SK-N-SH treated with all-trans-retinoic acid at 6 μM for 48 hours (cell line): ENCODE data around the gene CDR2.

Experiments used
- PATZ1 ChIP-seq: fragments of 250-450 bp; sonication (Bioruptor Pico); IDR thresholded peaks from 2 replicates; pipeline ENCODE4 v1.8.0; 2020; ENCODE audit warnings: mild to moderate bottlenecking, moderate library complexity, borderline replicate concordance
- POU6F1 ChIP-seq: fragments of 250-450 bp; sonication (Bioruptor Pico); IDR thresholded peaks from 2 replicates; pipeline ENCODE4 v1.8.0; 2021; ENCODE audit warnings: low read depth, mild to moderate bottlenecking, moderate library complexity, borderline replicate concordance
- RARB ChIP-seq: fragments of 250-450 bp; sonication (Bioruptor Pico); IDR thresholded peaks from 2 replicates; pipeline ENCODE4 v1.8.0; 2021; ENCODE audit warnings: mild to moderate bottlenecking, moderate library complexity
- ZFP3 ChIP-seq: fragments of 250-450 bp; sonication (Bioruptor Pico); IDR thresholded peaks from 2 replicates; pipeline ENCODE4 v1.5.0; 2020; ENCODE audit warnings: mild to moderate bottlenecking, moderate library complexity
- ZFP30 ChIP-seq: fragments of 450-650 bp; formaldehyde crosslinking; IDR thresholded peaks from 2 replicates; pipeline ENCODE4 v1.5.0; 2022; ENCODE audit warnings: mild to moderate bottlenecking, moderate library complexity

GRCh38 chr16:22315979-22316378 lies 58.4 kb downstream of the CDR2 start:
- TF ChIP-seq ZFP3 (no peak), ZFP30 (CRISPR knock-in tag) (no peak), POU6F1 (no peak), RARB (CRISPR knock-in tag) (no peak), PATZ1 (no peak)
